GM19193 (cell line): ENCODE measurements around the gene DCDC1.

Experiments
- POLR2A ChIP-seq: IDR thresholded peaks from 4 replicates; pipeline ENCODE4 v1.6.1; 2011; ENCODE audit not compliant: insufficient read depth, insufficient read length; ENCODE audit errors: extremely low read depth

The DCDC1 gene

DNA sequence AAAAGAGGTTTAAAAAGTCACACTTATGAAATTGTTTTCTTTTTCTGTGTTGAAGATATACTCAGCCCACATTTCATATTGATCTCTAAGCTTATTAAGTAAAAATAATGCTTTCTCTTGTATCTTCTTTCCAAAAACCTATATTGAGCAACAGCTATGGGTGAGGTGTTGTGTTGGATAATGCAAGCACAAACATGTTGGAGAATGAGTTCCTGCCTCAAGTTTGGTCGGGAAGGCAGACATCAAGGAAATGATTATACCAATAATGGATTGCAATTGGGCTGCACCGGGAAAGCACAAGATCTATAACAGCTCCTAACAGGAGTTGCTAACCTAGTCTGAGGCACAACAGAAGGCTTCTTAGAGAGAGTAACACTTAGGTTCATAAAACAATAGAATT, 474.5 kb downstream of the DCDC1 start:
- no peak for TF ChIP-seq POLR2A

DNA sequence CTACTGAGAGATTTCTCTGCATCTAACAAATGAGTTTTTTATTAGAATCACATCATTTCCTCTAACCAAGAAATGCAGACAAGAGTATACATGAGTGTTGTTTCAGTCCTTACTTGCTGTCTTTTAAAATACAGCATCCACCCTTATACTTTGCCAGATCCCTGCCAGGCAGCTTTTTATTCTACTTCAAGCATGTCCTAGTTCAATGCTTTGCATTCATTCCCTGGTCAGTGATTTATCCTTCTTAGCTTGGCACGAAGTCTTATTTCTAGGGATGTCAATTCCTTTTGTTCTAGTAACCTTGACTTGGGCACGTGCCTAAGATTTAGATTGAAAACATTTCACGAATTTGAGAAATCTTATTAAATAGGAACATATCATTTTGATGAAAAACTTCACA, 476.2 kb downstream of the DCDC1 start:
- TF ChIP-seq POLR2A: no peak

DNA sequence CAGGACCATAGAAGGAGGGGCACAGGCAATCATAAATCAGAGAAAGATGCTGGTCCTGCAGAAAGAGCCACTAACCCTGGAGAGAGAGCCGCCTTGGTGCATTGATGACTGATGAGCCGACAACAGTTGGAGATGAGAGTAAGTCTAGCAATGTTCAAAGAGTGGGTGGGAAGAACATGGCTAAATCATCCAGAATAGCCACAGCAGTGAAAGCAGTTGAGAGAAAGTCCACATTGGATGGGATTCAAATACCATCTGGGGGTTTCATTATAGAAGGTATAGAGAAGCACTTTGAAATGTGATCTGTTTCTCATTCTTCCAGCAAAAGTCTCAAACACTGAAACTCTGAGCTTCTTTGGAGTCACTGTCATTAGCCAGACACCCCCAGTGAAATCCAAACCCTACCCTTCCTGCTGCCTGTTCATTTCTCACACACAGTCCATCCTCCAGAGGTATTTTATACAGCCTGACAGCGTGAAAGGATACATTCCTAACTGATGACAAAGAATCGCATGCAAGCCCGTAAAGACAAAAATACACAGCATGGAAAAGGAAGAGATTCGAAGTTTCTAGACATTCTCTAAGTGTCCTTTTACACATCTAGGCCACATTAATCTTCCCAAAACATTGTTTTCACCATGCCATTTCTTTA, 480.3 kb downstream of the DCDC1 start:
- no peak for TF ChIP-seq POLR2A

DNA sequence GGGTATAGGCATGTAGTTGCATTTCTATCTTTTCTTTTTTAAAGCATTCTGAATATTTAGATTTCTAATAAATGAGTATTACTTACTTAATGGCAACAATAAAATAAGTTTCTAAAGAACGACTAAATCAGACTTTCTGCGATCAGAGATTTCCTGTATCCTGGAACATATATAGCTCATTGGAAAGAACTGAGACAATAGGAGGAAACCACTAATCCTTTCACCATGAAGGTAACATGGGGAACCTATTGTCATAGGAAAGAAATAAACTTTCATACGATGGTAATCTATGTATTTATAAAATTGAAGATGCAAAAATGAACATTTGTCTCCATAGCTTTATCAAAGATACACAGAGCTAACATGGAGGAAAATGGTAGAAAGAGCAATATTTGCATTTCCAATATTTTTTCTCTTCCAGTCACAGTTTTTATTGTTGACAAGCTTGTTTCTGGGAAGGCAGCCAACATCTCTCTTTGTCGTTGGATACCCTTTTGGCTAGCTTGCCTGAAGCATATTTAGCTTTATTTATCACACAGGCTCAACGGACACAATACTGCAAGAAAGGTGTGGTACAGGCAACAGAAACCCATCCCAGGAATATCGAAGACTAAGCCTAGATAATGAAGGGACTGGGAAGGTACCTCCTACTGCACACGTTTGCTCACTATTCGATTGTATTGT, 490.1 kb downstream of the DCDC1 start:
- TF ChIP-seq POLR2A: no peak

DNA sequence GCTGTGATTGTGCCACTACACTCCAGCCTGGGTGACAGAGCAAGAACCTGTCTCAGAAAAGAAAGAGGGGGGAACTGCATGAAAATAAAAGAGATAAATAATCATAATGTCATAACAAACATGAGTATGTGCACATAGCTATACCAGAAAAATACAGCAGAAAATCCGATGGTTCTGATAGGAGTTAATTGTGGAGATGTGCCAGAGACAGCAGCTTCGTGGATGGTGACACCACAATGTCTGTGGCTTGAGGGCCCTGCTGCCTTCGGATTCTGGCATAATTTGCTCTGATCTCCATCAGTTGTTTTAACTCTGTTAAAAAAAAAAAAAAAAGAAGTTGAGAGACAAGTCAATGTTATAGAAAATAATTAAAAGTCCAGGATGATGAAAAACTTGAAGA, 491.1 kb downstream of the DCDC1 start:
- TF ChIP-seq POLR2A: no peak

- no peak for TF ChIP-seq POLR2A
These were observed 492.7 kb downstream of the DCDC1 start for GRCh38 chr11:30876663-30877396.

DNA sequence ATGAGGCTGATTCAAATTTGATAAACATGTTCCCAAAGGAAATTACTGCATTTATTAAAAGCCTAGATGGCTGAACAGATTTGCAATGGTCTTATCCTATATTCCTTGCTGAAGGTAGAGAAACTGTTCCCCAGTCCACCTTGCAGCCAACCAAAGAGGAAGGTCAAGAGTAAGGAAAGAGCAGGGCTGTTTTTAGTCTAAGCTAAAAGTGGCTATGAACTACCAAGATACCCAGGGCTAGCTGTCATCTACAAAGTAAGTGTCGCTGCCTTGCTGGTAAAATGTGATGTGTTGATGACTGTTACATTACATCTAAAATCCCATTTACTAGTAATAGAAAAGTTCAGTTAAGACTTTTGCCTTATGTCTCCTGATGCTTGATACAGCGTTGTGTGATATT, 493.3 kb downstream of the DCDC1 start:
- TF ChIP-seq POLR2A: no peak

DNA sequence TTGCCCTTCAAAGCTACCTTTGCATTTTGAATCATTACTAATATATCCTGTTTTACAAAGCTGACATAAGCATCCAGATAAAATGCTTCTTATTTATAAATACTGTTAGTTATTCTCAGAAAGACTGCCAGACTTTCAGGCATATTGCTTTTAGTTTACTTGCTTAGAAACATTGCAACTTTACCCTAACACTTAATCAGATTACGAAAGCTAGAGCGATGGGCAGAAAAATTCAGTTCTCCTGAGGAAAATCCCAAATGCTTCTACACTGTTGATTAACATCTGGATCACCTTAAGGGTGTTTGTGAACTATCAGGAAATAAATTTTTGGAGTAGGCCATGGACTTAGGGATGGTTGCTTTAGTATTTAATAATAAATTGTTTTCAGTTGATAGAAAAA, 493.7 kb downstream of the DCDC1 start:
- TF ChIP-seq POLR2A: no peak

DNA sequence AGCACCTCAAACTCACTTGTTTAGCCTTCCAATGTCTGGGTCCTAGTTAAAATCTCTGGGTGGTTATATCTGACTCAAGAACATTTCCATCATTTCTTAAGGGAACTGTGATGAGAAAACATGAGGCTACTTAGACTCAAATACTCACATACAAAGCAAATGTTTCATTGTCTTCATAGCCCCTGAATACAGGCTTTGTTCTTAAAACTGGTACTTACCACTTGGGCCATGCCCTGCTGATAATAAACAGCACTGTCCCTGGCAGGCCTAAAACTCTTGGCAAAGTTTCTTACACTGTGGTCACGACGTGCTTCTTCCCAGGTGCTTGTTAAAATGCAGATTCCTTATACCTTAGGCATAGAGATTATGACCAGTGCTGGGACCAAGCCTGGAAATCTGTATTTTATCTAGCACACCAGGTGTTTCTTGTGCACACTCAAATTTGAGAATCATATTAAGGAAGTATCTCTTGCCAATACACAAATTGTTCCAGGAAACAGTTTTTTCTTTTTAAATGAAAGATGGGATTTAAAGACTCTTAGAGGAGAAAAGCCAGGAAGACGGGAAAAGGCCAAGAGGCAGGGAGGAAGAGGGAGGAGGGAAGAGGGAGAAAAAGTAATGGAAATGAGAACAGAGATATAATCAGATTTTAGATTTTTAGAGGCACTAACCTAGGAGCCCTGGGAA, 495.5 kb downstream of the DCDC1 start:
- no peak for TF ChIP-seq POLR2A

DNA sequence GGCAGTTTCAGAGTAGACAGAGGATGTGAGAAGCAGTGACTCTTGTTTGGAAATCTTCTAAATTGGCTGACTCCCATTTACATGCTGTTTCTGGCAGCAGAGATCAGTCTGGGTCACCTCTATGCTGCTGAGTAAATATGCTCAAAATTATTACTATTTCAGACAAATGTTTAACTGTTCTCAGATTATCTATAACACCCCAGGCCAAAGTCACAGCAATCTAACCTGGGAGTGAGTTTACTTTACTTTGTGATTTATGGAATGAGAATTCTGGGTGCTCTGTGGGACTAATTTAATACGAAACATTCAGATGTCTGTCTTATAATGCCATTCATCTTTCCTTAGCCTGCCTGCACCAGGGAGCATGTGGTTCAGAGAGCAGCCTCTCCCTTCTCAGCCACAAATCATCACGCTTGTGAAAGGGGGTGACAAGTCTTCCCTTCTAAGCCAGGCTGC, 500.9 kb downstream of the DCDC1 start:
- no peak for TF ChIP-seq POLR2A

- TF ChIP-seq POLR2A: no peak
These were observed 506.3 kb downstream of the DCDC1 start for GRCh38 chr11:30863209-30863608.

DNA sequence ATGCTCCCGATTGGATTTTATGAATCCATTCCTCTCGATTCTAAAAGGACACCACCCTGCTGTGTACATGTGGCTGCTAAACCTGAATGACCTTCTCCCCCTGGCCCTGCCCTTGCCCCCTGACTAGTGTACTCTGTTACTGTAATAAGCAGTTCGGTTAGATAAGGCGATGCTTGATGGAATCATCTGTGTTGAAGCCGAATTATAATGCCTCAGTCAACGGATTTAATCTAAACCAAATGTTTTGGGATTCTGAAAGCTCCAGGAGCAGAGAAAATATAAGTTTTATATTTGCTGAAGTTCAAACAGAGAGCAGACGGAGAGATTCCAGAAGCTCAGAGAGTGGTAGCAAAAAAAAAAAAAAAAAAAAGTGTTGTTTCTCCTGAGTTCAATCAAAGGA, 508.0 kb downstream of the DCDC1 start:
- TF ChIP-seq POLR2A: no peak

- TF ChIP-seq POLR2A: no peak
These were observed 508.5 kb downstream of the DCDC1 start for GRCh38 chr11:30861064-30861463.

DNA sequence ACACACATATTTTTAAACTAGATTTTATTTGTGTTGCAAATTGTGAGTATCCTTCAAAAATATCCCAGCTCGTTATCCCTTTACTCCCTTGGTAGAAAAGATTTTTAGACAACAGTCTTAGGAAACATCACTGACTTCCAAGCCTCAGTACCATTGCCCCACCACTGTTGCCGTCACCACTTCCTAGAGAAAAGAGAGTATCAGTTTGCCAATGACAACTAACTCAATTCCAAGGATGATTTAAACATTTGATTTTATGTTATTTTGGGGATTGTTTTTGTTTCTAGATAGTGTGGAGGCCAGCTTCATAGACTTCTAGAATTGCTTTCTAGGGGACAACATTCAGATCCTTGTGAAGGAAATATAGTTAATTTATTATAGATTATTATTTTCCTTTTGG, 509.4 kb downstream of the DCDC1 start:
- TF ChIP-seq POLR2A: no peak

DNA sequence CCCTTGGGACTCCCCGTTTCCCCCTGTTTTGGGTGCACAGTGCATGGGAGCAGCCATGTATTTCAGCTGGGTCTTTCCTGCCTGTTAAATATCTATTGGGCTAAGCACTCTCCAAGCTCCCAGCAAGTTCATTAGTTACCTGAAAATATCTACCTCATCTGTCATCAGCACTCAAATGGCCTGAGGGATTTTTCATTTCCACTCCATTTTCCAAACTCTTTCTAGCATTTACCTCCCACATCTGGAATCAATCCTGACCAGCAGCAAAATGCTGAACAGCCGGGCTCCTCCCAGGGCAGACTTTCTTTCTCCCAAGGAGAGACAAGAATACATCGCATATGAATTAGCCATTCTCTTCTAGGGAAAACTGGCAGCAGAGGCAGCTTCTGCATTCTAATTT, 509.9 kb downstream of the DCDC1 start:
- TF ChIP-seq POLR2A: no peak
